GM18909 (cell line): Measurements from ENCODE around the gene TNP2.

Source experiments
- ATAC-seq: cut with Tn5 transposase; IDR thresholded peaks from one replicate; pipeline ENCODE4 v1.9.1; 2021; ENCODE audit warnings: mild to moderate bottlenecking; ENCODE audit not compliant: unreplicated experiment, poor library complexity

Gene TNP2

DNA sequence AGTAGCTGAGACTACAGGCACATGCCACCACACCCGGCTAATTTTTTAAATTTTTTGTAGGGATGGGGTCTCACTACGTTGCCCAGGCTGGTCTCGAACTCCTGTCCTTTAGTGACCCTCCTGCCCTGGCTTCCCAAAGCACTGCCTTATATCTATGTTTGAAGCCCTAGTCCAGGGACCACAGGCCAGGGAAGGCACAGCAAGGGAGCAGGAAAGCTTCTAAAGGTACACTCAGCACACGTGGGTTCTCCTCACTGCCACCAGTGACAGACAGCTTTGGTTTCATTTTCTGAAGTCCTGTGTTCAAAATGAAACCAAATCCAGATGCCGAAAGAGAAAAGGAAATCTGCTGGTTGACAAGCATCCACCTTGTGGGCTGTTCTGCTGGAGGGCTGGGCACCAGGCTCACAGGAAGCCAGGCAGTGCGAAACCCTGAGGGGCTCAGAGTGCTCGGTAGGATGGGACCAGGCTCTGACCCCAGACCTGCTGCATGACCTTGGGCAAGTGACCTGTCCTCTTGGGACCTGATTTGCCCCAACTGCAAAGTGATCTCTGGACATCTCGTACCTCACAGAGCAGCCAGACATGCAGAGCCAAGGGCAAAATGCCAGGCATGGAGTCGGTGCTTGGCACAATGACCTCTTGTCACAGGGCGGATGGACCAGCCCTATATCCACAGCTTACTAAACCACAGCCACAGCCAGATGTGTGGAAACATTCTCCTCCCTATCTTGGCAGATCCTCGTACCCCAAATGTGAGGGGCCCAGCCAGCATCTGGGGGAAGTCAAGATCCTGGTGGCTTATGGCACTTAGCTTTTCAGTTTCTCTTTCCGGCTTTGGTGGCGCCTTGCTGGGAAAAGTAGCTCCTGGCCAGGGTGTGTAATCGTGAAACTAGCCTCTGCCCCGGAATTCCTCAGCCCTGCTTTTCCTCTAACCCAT, 10.3 kb downstream of the TNP2 start:
- ATAC-seq = no peak

DNA sequence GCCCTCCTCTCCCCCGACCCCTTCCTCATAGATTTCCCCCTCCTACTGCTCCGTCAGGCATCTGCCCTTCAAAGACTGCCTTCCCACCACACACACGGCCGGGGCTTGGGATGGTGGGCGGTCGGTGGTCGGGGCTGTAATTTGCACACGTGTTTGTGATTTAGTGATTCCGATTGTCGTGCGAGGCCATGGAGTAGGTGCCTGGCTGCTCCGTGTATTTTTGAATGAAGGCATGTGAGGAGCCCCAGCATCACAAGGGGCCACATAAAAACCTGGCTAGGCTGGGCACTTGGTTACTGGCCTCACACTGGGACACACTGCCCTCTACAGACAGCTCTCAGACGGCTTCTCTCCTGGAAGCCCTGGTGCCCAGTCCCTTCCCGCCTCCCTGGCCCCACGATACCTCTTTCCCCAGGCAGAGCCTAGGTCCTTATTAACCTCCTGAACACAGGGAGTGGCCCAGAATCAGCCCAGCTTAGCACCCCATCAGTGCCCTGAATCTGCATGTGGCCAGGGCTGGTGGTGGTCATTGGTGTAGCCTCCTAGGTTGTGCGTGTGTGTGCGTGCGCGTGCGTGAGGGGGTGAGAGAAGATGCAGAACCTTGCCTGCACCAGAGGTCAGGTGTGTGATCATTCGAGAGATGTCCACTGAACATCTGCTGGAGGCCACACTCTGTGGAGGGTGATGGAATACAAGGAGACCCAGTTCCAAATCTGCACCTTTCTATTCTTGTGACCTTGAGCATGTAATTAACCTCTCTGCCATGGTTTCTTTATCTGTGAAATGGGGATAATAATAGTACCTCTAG, 11.8 kb downstream of the TNP2 start:
- no peak for ATAC-seq

DNA sequence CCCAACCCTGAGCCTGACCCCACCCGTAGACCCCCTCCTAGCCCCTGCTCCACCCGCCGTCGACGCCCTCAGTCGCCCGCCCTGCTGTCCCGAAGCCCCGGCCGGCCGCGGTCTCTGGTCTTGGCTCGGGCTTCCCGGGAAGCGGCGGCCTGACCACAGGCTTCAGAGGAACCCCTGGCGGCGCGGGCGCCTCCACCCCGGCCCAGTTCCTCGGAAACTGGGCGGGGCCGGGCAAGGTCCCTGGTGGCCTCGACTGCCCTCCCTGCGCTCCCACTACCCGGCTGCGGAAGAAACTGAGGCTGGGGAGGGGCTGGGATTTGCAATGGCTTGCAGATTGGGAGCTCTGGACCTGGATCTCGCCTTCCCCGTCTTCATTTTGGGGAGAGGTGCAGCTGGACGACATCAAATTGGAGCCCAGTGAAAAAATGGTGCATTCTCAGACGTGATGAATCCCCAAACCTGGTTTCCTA, 12.4 kb downstream of the TNP2 start:
- no peak for ATAC-seq

DNA sequence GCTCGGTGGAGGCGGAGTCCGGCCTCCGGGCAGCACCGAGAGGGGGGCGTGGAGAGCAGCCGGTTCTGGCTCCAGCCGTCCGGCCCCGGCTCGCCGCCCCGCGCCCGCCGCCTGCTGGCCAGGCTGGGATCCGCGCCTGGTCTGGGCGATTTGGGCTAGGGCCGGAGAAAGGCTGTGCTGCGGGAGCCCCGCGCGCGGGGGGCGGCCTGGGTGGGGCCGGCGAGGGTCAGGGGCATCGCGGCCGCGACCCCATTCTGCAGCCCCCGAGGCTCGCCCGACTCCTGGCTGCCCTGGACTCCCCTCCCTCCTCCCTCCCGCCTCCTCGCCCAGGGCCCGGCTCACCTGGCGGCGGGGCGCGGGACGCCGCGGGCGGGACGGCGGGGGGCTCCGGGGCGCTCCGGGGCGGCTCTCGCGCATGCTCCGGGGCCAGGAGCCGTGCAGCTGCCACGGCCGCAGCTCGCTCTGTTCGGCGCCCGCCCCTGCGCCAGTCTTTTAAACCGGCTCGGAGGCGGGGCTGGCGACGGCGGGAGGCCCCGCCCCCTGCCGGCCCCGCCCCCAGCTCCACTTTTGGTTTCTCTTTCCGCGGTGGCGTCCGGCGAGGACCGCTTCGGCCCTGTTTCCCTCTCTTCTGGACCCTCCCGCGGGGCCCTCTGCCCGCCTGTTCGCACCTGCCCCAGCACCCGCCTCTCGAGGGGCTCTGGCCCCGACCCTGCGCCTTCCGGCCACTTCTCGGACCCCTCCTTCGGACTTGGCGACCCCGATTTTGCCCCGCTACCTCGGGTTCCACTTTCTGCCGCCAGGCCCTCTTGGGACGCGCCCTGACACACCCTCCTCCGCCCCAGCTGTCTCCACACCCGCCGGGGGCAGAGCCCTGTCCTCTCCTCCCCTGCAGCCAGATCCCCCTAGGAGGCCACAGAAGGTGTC, 13.1 kb downstream of the TNP2 start, which contains the start of gene SOCS1:
Gene SOCS1, minus strand, starts transcription at position 468 of the 924 bp plus-strand sequence. CDS start 726 bp downstream, outside the sequence.
- ATAC-seq = peak; percentile 61

DNA sequence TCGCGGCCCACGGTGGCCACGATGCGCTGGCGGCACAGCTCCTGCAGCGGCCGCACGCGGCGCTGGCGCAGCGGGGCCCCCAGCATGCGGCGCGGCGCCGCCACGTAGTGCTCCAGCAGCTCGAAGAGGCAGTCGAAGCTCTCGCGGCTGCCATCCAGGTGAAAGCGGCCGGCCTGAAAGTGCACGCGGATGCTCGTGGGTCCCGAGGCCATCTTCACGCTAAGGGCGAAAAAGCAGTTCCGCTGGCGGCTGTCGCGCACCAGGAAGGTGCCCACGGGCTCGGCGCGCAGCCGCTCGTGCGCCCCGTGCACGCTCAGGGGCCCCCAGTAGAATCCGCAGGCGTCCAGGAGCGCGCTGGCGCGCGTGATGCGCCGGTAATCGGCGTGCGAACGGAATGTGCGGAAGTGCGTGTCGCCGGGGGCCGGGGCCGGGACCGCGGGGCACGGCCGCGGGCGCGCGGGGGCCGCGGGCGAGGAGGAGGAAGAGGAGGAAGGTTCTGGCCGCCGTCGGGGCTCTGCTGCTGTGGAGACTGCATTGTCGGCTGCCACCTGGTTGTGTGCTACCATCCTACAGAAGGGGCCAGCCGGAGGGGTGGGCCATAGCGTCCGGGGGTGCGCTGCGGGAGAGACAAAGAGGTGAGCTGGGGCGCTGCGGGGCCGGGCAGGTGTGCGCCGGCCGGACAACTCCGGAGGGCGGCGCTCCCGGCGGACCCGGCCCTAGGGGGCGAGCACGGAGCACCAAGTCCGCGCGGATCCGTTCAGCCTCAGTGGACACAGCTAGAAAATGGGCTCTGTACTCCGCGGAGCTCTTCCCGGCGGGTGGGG, 14.0 kb downstream of the TNP2 start:
- no peak for ATAC-seq

DNA sequence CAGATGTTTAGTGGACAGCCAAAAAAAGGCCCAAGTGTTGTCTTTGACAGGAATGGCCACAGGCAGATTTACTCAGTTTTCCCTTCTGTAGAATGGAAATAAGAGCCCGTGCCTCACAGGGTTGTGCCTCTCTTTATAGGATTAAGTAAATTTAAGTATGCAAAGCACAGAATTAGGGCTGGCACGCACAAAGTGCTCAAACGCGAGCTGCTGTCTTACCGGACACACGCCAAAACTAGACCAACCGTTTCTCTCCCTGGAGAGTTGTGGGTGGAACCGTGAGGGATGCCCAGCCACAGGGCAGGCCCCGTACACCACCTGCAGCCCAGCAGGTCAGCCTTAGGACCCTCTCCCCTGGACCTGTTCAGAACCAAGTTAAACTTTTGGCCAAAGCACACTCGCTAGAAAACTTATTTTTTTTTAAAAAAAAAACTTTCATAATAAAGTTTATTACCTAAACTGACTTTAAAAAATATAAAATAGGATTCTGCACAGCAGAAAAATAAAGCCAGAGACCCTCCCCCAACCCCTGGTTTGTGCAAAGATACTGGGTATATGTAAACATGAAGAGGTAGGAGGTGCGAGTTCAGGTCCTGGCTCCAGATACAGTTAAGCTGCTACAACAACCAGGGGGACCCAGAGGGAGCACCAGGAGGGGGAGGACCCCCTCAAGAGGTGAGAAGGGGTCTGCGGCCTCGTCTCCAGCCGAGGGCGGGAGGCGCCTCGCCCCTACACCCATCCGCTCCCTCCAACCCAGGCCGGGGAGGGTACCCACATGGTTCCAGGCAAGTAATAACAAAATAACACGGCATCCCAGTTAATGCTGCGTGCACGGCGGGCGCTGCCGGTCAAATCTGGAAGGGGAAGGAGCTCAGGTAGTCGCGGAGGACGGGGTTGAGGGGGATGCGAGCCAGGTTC, 14.9 kb downstream of the TNP2 start:
- no peak for ATAC-seq

DNA sequence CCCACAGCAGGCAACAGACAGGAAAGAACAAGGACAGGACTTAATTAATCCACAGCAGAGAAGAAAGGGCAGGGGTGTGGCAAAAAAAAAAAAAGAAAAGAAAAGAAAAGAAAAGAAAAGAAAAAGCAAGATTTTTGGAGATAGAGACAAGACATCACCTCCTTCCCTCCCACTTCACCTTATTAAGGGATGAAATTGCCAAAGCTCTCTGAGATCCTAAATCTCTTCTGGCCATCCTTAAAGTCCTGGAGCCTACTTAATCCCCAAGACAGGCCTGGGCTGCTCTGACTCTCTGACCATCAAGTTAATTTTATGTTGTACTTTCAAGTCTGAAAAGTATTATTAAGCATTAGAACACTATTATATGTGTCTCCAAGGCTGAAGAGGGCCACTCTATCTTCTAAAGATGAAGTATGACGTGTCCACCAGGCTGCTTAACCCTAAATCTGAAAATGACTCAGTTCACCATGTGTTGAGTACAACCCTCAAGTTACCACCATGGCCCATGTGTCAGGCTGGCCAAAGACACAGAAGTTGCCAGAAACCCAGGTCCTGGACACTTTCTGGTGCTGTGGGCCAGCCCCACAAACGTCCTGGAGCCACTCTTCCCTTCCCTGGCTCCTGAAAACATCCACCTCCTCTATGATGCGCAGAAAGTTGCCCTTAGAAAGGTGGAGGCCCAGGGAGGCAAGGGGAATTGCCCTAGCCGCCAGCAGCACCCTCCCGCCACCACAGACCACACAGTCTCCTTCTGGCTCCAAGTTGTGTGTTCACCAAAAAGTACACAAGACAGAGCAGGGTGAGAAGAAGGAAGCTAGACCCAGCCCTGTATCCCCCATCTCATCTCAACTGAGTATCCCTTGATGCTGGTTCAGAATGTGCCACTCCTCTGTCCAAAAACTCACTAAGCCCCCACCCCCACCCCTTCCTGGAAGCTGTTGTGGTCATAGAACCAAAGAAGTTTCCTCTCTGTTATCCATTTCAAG, 15.8 kb downstream of the TNP2 start:
- no peak for ATAC-seq

DNA sequence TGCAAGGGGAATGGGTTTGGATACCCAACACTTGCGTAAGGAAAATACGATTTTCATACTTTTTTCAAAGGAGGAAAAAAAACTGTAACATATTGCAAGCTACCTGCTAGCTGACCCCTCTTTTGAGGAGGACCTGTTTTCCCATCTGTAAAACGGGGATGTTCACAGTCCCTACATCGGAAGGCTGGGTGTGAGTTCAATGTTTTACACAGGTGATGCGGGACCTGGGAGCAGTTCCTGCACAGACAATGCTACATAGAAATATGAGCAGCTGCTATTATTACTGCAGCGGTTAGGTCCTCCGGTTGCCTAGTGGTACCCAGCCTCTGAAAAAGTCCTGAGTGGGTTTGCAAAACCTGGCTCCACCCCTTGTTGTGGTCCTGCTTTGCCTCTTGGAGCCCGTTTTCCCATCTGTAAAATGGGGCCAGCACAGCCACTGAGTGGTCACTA, 16.6 kb downstream of the TNP2 start:
- ATAC-seq = no peak

DNA sequence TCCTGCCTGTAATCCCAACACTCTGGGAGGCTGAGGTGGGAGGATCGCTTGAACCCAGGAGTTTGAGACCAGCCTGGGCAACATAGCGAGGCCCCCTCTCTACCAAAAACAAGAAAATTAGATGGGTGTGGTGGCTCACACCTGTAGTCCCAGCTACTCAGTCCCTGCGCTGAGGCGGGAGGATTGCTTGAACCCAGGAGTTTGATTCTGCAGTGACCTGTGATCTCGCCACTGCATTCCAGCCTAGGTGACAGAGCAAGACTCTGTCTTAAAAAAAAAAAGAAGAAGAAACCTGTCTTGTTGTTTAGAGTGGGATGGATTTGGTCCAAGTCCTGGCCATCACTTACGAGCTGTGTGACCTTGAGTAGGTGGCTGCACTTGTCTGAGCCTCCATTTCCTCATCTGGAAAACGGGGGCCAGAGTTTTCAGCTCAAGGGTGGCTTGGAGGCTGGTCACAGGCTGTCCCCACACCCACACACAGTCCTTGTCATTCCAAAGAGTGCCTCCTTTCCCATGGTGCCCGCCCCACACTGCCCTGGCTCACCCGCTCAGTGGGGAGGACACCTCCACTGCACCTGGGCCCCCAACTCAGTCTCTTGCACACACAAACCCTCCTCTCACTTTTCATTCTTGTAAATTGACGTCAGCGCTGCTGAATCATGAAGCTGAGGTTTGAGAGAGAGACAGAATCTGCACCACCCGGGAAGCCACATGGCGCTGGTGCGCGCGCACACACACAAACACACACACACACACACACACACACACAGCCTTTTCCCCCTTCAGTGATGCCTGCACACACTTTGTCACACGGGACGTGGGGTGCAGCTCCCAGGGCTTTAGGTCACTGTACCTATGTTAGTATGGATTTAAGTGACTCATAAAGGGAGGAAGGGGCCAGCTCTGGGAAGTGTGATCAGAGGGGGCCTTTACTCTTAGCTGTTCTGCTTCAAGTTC, 17.3 kb downstream of the TNP2 start:
- ATAC-seq = no peak

DNA sequence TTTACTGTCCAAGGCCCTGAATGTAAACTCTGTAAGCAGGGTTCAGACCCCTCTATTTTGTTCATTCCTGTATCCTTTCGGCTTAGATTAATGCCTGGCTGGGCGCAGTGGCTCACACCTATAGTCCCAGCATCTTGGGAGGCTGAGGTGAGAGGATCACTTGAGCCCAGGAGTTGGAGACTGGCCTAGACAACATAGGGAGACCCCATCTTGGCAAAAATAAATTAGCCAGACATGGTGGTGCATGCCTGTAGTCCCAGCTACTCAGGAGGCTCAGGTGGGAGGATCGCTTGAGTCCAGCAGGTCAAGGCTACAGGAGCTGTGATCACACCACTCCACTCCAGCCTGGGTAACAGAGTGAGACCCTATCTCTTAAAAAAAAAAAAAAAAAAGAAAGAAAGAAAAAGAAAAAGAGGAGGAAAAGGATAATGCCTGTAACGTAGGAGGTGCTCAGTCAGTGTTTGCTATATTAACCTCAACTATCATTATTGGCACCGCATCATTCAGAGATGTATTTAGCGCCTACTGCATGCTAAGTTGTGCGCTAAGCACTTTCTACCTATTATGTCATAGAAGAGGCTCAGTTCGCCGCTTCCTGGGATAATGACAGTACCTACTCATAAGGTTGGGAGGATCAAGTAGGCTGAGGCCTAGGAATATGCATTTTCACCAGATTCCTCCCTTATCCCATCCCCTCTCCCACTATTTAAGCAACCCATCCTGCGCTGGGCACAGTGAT, 18.2 kb downstream of the TNP2 start:
- ATAC-seq = no peak

DNA sequence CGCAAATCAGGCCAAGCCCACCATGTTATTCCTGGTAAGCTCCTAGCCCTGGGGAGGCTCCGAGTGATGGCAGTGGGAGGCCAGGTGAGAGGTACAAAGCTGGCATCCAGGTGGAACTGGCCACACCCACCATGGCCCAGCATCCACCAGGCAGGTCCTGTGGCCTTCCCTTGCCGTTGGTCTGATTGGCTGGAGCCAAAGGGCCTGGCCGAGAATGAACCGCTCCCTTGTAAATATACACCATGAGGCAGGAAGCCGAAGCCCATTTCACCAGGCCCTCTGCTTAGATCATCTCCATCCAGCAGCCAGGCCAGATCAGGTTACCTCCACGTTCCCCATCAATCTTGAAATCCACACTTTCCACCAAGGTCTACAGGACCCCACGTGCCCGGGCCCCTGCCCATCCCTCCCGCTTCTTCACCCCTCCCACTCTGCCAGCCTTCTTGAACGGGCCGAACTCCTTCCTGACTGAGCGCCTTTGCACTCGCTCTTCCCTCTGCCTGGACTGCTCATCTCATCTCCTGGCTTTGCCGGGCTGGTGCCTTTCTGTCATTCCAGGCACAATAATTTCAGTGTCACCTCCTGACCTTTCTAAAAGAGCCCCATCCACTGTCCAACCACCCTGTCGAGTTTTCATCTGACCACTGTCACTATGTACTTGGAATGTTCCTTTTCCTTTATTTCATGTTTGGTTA, 18.9 kb downstream of the TNP2 start:
- no peak for ATAC-seq

DNA sequence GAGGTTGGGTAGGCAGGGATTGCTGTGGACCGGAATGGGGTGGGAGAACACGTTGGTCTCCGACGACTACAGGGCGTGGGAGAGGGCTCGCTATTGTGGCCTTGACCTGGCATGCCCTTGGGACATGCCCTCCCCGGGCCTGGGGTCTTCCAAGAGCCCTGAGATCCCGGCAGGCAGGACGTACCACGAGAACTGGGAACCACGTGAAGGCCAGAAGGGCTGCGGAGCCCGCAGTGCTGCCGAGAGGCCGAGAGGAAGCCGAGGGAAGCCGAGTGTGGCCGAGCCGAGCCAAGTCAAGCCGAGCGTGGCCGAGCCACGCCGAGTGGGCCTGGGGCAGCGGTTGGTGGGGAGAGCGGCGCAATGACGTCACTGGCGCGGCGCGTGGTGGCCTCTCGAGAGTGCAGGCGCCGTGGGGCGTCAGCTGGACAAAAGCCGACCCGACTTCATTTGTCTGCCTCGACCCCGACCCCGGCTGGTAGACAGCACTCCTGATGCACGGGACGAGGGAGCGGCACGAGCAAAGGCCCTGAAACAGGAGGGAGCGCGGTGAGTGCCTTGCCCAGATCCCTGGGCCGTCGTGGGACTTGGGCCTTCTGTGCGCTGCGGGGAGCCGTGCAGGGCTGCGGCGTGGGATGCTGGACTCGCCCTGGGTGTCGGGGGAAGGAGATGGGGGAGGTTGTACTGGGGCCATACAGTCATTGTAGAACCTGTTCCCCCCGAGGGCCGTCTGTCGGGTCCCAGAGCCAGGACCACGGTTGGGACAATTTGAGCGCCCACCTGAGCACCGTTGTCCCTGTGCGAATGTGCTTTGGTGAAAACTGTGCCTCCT, 19.7 kb downstream of the TNP2 start:
- no peak for ATAC-seq

DNA sequence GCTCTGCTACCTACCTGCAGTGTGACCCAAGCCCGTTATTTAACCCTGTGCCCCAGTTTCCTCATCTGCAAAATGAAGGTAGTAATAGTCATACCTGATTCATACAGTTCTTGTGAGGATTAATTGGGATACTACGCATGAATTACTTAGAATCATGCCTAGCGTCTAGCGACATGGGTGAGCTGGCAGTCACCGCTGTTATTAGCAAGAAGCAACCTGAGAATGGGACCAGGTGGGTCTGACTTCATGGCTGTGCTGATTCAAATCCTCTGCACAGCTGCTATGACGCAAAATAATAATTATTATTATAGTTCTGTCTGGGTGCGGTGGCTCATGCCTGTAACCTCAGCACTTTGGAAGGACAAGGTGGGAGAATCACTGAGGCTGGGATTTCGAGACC, 21.0 kb downstream of the TNP2 start:
- no peak for ATAC-seq

DNA sequence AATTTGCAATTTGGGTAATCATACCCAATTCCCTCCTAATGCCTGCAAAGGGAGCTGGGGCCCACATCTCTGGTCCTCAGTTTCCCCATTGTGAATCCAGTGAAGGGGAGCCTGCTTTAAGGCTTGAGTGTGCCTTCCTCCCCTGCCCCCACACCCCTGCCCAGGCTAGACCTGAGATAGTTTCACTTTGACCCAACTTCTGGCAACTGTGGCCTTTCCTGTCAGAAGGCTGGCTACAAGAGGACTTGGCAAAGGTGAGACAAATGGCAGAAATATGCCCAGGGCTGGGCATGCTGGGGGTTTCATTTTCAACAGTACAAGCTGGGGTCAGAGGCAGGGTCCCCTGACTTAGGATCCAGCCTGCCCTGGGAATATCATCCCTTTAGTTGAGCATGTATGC, 23.1 kb downstream of the TNP2 start:
- ATAC-seq = no peak
